SK-N-MC (cell line): Measurements from ENCODE around the gene PIGQ.

ENCODE experiments used
- EZH2 ChIP-seq: fragments of 200-600 bp; sonication (generic); IDR thresholded peaks from one replicate; pipeline ENCODE4 v1.6.1; 2017; ENCODE audit warnings: antibody characterized with exemption
- FOXP2 ChIP-seq: optimal IDR thresholded peaks from 2 replicates; pipeline ENCODE3; 2011; ENCODE audit warnings: mild to moderate bottlenecking, moderate library complexity; ENCODE audit not compliant: insufficient read depth; ENCODE audit errors: extremely low read length, control extremely low read depth
- POLR2AphosphoS5 ChIP-seq: IDR thresholded peaks from 2 replicates; pipeline ENCODE4 v1.6.1; 2012; ENCODE audit warnings: mild to moderate bottlenecking, low read depth, low read length, borderline replicate concordance

DNA sequence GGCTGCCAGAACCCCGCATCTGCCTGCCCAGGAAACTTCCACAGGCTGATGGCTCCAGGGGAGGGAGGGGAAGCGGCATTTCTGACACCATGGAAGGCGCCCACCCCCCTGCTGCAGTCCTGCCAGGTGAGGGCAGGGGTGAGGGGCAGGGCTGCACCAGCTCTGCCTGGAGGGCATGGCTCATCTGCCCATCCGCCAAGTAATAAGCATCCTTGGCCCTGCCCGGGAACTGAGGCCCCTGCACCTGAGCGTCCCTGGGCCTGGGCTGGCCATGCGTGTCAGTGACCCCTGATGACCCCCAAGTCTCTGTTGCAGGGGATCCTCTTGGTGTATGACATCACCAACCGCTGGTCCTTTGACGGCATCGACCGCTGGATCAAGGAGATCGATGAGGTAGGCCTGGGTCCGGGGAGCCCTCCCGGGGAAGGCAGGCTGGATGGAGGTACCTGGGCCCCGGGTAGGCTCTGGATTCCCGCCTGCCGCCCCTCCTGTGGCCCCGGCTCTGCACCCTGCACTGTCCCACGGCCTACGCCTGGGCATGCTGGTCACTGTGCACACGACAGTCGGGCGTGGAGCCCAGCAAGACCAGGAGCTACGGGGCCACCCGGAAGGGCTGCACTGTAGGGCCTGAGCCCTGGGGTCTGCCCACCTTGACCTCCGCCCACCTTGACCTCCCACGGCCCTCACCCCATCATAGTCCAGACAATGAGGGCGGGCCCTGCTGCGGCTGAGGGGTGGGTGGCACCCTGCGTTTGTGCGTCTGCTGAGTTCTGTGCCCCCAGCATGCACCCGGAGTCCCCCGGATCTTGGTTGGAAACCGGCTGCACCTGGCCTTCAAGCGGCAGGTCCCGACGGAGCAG is 55.6 kb downstream of the PIGQ start:
- no peak for TF ChIP-seq POLR2AphosphoS5
- TF ChIP-seq EZH2 = no peak
- TF ChIP-seq FOXP2 = no peak
